ENCODE measurements around the gene FIBP.

GRCh38 chr11:65906602-65907001 is 18.3 kb upstream of the FIBP start:
- TF ChIP-seq EZH2 (IDR thresholded peaks at IDR 0.05; ENCODE audit: borderline replicate concordance, low read depth, low read length, severe bottlenecking) = no peak
- TF ChIP-seq CTCF (IDR thresholded peaks at IDR 0.05; ENCODE audit: extremely low read depth in 1 of 2, insufficient read depth in 1 of 2, low read depth in 1 of 2, low read length in 2 of 2) = no peak
- TF ChIP-seq POLR2A (IDR thresholded peaks at IDR 0.05; ENCODE audit: low read depth, low read length) = no peak
- TF ChIP-seq JUN (IDR thresholded peaks at IDR 0.05; ENCODE audit: borderline replicate concordance, insufficient read depth, insufficient read length, low read depth) = no peak
- TF ChIP-seq POLR2AphosphoS5 (IDR thresholded peaks at IDR 0.05; ENCODE audit: insufficient read depth, low read depth, low read length) = no peak
- TF ChIP-seq MAX (IDR thresholded peaks at IDR 0.05; ENCODE audit: insufficient read depth, insufficient read length) = no peak
